ENCODE measurements around the gene STK24.
A peak's percentile ranks its signal among the peaks of the same experiment; 100 is the strongest.

Gene STK24

DNA sequence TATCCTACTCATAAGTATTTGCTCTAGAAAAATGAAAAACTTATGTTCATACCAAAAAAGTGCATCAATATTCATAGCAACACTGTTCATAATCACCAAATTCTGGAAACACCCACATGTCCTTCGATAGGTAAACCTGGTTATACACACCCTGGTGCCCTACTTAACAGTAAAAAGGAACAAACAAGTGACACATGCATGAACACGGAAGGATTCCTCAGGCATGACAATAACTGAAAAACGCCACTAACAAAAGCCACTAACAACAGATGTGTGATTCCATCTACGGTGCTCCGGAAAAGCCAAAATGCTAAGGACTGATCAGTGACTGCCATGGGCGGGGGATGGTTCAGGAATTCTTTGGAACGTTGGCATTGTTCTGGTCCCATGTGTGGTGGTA, 65.5 kb downstream of the STK24 start:
- Mint-ChIP-seq H3K36me3 (ENCODE audit: low read depth) (peaks cover 22% of the 10 kb centered on the region), H3K27me3 (ENCODE audit: low read depth) (peaks cover 5% of the 10 kb centered on the region), H3K4me1 (peaks cover 47% of the 10 kb centered on the region), H3K4me3 (no peak overlapping the region), H3K27ac (no peak overlapping the region), H3K9me3 (no peaks in the 10 kb centered on the region)
- TF ChIP-seq, protein P1, sequence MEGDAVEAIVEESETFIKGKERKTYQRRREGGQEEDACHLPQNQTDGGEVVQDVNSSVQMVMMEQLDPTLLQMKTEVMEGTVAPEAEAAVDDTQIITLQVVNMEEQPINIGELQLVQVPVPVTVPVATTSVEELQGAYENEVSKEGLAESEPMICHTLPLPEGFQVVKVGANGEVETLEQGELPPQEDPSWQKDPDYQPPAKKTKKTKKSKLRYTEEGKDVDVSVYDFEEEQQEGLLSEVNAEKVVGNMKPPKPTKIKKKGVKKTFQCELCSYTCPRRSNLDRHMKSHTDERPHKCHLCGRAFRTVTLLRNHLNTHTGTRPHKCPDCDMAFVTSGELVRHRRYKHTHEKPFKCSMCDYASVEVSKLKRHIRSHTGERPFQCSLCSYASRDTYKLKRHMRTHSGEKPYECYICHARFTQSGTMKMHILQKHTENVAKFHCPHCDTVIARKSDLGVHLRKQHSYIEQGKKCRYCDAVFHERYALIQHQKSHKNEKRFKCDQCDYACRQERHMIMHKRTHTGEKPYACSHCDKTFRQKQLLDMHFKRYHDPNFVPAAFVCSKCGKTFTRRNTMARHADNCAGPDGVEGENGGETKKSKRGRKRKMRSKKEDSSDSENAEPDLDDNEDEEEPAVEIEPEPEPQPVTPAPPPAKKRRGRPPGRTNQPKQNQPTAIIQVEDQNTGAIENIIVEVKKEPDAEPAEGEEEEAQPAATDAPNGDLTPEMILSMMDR (IDR thresholded peaks at IDR 0.05; ENCODE audit: unreplicated experiment in 3 of 3): no peak

DNA sequence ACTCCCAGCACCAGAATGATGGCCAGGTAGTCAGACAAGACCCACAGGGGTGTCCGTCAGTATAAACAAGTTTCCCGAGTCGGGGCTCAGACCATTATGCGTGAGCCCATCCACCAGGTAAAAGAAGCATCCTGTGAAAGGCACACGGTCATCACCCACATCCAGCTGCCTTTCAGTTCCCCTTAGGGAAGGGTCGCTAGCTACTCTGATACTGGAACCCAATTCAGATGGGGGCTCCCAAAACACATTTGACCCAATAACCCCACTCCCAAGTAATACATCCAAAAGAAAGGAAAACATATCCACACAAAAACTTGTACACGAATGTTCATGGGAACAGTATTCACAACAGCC, 66.8 kb downstream of the STK24 start:
- Mint-ChIP-seq H3K36me3 (ENCODE audit: low read depth) (peaks cover 20% of the 10 kb centered on the region), H3K27me3 (ENCODE audit: low read depth) (peaks cover 7% of the 10 kb centered on the region), H3K4me3 (no peak overlapping the region), H3K9me3 (no peaks in the 10 kb centered on the region), H3K27ac (no peak overlapping the region), H3K4me1 (peaks cover 49% of the 10 kb centered on the region)
- TF ChIP-seq, protein P1 (IDR thresholded peaks at IDR 0.05; ENCODE audit: unreplicated experiment in 3 of 3): no peak

DNA sequence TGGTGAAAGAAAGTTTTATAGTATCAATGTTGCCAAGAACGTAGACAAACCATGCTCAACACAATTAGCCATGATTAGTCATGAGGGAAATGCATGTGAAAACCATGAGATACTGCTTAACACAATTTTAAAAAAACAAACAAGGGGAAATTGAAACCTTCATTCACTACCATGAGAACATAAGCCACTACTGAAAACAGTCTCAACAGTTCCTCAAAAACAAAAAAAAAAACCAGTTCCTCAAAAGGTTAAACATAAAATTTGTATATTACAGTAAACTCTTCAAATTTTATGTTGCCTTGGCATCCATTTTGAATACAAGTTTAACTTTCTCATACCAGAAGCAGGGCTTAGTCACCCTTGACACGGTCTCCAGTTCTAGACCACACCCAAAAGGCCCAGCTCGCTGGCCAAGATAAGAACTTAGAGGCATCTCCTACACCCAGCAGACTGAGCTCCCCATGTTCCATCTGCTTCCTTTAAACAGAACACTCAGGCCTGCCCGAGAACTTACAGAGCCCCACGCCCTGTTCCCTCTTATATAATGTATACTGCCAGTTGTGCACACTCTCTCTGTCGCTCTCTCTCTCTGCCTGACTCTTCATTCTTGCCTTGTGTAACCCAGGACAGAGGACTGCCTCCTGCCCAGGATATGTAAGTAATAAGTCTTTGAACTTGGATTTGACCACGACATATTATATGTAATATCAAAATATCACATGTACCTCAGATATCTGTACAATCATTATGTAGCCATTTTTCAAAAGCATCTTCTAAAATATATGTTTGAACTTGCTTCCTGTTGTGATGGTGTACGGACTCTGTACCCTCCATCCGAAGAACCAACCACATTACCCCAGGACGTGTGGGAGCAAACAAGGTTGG, 67.4 kb downstream of the STK24 start:
- Mint-ChIP-seq H3K4me3 (no peak overlapping the region), H3K27ac (peak overlapping the region in 2 of 3 experiments; percentile 16 to 39), H3K4me1 (peaks cover 54% of the 10 kb centered on the region), H3K27me3 (ENCODE audit: low read depth) (peaks cover 7% of the 10 kb centered on the region), H3K36me3 (ENCODE audit: low read depth) (peaks cover 20% of the 10 kb centered on the region), H3K9me3 (no peaks in the 10 kb centered on the region)
- TF ChIP-seq, protein P1 (IDR thresholded peaks at IDR 0.05; ENCODE audit: unreplicated experiment in 3 of 3): no peak

DNA sequence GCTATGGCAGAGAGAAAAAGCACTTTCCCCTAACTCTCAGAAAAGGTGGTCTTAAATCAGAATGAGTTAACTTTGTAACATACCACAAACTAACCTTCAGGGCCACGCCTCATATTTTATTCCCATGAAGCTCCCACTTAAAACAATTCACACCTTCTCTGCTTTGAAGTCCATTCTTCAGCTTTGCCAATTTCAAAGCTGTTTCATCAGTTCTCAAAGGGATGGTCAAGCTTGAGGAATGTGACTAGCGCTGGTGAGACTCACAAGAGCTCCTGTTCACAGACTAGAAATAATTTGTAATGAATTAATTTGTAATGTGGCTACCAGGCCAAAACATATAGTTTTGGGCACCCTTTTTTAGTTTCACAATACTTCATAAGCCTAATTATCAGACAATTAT, 68.2 kb downstream of the STK24 start:
- Mint-ChIP-seq H3K9me3 (no peaks in the 10 kb centered on the region), H3K4me1 (peaks cover 62% of the 10 kb centered on the region), H3K27ac (peak overlapping the region; percentile 39 to 58 (median 40)), H3K27me3 (ENCODE audit: low read depth) (peaks cover 7% of the 10 kb centered on the region), H3K4me3 (no peak overlapping the region), H3K36me3 (ENCODE audit: low read depth) (peaks cover 17% of the 10 kb centered on the region)
- TF ChIP-seq, protein P1 (IDR thresholded peaks at IDR 0.05; ENCODE audit: unreplicated experiment in 3 of 3): no peak

DNA sequence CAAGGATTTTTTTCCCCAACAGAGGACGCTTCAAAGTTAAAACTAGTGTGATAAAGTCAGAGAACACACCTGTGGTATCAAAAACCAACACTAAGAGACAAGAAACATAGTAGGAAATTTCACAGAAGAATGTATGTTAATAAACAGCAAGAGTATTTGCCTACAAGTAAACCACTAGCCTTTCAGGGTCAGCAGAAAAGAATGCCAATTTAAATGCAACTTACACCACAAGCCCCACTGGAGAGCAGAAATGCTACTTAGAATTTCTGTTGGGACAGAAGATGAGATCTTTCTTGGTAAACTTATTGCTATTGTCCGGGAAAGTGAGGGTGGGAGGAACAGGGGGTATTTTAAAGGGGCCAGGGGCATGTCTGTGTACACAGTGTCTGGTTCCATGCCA, 68.6 kb downstream of the STK24 start:
- H3K27ac Mint-ChIP-seq: peak overlapping the region; percentile 39 to 58 (median 40)
- H3K4me1 Mint-ChIP-seq: peaks cover 66% of the 10 kb centered on the region
- no peaks in the 10 kb centered on the region for H3K9me3 Mint-ChIP-seq
- H3K27me3 Mint-ChIP-seq (ENCODE audit: low read depth): peaks cover 7% of the 10 kb centered on the region
- H3K4me3 Mint-ChIP-seq: no peak overlapping the region
- TF ChIP-seq, protein P1 (IDR thresholded peaks at IDR 0.05; ENCODE audit: unreplicated experiment in 3 of 3): no peak
- peaks cover 14% of the 10 kb centered on the region for H3K36me3 Mint-ChIP-seq (ENCODE audit: low read depth)
